ENCODE data around the gene ALPP.
"Not testable (repeated sequence)": the region's sequence is repeated elsewhere in the genome, so short reads cannot be mapped to it uniquely, and the experiment has no call there.

The ALPP gene

DNA sequence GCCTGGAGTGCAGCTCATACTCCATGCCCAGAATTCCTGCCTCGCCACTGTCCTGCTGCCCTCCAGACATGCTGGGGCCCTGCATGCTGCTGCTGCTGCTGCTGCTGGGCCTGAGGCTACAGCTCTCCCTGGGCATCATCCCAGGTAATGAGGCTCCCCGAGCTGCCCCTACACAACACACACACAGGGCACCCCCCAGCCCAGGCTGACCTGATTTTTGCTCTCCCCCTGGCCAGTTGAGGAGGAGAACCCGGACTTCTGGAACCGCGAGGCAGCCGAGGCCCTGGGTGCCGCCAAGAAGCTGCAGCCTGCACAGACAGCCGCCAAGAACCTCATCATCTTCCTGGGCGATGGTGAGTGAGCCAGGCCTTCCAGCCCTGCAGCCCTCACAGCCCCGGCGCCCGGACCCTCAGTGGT, at the start of gene ALPP:
TSS of gene ALPP (plus strand) at position 17 of the 417 bp plus-strand sequence. CDS start at position 69, 52 bp downstream.
- DNase-seq (ENCODE audit: low spot score), result not testable (repeated sequence)

DNA sequence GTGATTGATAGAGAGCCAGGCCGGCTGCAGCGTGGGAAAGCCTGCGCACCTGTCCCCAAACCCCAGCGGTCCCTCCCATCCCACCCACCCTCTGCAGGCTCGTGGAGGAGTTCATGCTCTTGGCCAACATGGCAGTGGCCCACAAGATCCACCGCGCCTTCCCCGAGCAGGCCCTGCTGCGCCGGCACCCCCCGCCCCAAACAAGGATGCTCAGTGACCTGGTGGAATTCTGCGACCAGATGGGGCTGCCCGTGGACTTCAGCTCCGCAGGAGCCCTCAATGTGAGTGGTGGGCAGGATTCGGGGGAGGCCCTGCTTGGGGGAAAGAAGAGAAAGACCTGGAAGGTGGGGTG, 48.9 kb upstream of the ALPP start:
- no peak for DNase-seq (ENCODE audit: low spot score)

DNA sequence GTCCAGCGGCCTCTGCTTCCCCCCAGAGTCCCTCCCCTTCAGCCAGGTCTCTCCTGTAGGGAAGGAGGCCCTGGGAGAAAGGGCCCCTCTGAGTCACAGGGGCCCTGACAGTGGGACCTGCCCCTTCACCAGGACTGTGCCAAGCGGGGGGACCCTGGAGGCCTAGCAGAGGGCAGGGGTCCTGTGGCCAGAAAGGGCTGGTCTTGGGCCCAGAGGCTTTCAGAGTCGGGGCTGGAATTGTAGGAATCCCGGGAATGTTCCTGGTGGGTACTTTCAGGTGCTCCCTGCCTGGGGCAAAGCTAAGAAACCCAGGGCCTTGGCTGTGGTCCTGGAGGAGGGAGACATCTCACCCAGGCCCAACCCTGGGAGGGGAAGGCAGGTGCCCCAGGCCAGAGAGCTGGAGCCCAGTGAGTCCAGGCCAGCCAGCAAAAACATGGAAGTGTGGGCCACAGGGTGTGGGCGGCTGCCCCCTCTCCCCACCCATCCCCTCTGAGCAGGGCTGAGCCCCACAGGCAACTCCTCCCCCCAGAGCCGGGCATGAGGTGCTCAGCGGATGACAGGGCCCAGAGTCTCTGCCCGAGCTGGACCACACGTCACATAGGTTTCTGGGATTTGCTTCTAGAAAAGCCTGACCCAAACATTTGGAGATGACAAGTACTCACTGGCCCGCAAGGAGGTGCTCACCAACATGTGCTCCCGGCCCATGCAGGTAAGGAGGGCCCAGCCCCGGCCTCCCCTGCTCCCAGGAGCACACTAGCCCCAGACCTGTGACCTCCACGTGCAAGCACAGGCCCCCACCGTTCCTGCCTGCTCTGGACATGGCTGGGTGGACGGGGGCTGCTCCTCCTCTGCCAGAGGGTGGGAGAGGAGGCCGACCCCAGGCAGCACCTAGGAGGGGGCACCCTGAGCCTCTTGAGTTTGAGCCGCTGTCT, 48.2 kb upstream of the ALPP start:
- DNase-seq (ENCODE audit: low spot score), result no peak

DNA sequence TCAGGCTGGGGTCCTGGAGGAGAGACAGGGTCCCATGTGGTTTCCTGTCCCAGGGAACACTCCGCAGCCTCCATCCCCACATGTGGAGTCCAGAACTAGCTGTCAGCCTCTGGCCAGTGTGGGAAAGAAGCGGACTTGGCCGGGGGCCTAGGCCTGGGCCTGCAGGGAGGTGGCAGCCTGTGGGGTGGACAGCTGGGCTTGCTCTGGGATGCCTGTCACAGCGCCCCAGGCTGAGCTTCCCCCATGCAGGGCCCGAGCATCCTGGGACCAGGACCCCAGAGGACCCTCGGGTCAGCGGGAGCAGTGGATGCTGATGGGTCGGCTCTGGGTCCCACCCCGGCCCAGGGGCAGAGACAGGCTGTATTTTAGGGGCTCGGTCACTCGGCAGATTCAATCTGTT, 47.5 kb upstream of the ALPP start:
- DNase-seq (ENCODE audit: low spot score), result not testable (repeated sequence)

DNA sequence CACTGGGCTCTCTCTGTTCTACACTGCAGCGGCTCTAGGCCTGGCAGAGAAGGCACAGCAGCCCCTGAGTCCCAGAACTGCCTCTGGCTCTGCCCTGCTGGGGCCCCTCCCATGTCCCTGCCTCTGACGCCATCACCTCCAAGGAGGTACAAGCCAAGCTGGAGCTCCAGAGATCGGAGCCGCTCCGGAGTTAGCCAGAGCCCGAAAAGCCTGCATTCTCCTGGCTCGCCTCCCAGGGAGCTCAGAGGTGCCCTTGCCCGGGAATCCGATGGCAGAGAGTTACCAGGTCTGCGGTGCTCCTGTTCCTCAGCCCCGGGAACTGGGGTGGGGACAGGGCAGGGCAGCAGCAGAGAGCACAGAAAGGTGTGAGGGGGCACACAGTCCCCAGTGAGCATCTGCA, 46.9 kb upstream of the ALPP start:
- DNase-seq (ENCODE audit: low spot score), result not testable (repeated sequence)

DNA sequence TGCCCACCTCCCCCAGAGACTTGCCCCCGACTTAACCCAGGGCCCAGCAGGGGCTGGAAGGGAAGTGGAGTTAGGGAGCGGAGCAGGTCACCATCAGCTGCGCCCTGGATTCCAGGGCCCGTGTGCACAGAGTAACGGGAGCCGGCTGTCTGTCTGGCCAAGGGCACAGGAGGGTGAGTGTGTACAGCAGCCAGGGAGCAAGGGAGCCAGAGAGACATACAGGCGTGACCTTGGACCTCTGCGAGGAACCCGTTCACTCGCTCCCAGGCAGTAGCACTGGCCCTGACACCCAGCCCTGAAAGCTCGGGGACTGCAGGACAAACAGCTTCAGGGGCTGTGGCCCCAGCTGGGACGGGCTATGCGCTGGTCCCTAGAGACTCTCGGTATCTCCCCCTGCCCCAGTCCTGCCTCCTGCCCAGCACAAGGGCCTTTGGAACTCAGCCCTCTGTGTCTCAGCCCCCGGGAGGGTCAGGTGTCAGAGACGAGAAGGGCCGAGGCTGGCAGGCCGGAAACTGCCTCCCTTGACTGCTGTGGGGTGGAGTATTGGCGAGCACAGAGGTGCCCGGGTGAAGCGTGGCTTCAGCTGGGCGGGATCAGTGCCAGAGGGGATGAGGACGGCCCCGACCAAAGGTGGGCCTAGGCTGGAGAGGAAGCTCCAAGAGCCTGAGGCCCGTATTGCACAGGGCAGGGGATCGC, 46.2 kb upstream of the ALPP start:
- not testable (repeated sequence) for DNase-seq (ENCODE audit: low spot score)

DNA sequence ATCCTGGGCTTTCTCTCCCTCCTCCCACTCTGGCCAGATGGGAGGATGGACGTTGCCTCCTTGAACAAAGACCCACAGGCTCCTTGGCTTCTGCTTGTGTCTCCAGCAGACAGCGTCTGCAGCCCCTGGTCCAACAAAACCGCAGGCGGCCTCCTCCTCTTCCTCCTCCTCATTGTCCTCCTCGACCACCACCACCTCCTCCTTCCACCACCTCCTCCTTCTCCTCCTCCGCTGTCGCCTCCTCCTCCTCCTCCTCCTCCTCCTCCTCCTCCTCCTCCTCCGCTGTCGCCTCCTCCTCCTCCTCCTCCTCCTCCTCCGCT, 45.7 kb upstream of the ALPP start:
- no peak for DNase-seq (ENCODE audit: low spot score)

DNA sequence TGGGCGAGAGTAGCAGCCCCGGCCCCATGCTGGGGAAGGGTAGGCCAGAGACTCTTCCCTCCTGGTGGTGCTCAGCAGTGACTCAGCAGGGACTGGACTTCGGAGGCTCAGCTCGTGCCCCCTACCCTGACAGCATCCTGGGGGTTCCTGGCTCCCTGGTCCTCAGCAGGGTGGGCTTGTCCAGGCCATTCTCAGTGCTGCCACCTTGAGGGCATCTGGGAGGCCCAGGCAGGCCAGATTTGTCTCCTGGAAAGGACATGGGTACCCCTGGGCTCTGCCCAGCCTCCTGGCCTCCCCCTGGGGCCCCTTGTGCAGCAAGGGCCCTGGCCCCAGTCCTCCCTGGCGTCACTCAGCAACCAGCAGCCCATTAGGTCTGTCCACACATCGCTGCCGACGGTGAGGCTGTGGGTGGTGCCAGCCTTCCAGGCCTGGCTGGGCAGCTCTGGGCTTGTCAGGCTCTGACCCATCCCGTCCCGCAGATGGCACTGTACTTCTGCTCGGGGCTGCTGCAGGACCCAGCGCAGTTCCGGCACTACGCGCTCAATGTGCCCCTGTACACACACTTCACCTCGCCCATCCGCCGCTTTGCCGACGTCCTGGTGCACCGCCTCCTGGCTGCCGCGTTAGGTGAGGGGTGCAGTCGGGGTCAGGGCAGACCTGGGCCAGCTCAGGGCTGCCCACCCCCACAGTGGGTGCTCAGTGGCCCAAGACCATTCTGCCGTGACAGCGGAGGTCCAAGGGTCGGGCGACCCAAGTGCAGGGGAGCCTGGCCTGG, 45.0 kb upstream of the ALPP start:
- no peak for DNase-seq (ENCODE audit: low spot score)

DNA sequence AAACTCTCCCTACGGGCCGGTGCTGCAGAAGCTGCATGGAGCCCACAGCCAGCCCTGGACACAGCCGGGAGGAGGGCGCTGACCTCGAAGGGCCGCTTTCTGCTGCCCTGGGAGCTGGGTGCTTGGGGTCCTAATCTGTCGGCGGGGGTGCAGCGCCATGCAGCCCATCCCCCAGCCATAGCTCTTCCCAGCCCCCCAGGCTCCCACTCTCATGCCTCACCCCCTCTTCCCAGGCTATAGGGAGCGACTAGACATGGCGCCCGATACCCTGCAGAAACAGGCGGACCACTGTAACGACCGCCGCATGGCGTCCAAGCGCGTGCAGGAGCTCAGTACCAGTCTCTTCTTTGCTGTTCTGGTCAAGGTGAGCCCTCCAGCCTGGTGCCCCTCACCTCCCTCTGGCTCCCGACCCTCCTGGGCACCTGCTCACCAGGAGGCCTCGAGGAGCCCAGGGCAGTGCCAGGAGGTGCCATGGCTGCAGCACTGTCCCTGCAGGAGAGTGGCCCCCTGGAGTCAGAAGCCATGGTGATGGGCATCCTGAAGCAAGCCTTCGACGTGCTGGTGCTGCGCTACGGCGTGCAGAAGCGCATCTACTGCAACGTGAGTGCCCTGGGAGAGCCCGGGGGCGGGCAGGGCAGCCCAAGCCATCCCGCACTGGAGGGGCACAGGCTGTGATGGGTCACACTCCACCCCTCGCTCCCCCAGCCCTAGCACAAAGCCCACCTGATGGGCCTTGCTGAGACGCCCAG, 44.2 kb upstream of the ALPP start:
- DNase-seq (ENCODE audit: low spot score), result not testable (repeated sequence)

DNA sequence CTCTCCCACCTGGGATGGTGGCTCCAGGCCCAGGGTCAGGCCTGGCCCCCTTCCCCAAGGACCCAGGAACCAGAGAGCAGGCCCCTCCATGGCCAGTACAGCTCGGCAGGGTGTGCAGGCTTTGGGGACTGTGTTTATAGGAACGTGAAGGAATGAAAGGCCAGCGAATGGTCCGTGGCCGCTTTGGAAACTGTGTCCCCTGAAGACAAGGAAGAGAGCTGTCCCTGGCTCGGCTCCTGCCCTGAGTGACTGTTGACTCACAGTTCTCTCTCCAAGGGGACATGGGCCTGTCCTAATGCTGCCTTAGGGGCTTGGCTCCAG, 43.7 kb upstream of the ALPP start:
- DNase-seq (ENCODE audit: low spot score), result not testable (repeated sequence)

DNA sequence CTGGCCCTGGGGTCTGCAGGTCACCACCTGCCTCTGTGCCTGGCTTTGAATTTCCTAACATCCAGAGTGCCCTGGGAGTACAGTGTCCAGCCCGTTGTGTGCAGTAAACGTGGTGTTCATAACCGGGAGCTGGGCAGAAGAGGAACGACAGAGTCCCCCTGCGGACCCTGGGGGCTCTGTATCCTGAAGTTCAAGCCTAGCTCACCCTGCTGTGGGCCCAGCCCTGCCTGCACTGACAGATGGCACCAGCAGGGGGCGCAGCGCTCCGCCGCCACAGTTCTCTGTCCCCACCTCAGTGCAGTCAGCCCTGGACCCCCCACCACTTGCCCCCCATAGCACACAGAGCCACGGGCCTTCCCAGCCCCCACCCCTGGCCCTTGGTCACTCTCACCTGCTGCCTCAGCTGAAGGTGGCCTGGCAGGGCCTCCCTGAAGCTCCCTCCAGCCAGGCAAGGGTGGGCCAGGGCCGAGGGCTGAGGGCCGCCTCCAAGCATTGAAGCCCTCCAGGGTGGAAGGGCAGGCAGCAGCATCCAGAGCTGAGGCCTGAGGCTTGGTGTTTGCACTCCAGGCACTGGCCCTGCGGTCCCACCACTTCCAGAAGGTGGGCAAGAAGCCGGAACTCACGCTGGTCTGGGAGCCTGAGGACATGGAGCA, 43.2 kb upstream of the ALPP start:
- not testable (repeated sequence) for DNase-seq (ENCODE audit: low spot score)

DNA sequence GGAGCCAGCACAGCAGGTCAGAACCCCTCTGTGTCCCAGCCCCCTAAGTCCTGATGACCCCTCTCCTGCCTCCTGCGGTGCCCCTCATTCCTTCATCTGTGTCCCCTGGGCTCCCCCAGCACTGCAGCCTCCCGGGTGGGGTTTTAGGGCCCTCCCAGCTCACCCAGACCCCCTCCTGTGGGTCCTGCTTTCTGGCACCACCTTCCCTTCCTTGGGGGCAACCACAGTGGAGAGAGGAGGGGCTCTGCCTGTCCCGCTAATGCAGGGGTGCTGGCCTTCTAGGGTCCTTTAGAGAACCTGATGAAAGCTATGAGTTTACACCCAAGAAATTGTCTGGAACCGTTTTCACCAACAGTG, 42.7 kb upstream of the ALPP start:
- no peak for DNase-seq (ENCODE audit: low spot score)

DNA sequence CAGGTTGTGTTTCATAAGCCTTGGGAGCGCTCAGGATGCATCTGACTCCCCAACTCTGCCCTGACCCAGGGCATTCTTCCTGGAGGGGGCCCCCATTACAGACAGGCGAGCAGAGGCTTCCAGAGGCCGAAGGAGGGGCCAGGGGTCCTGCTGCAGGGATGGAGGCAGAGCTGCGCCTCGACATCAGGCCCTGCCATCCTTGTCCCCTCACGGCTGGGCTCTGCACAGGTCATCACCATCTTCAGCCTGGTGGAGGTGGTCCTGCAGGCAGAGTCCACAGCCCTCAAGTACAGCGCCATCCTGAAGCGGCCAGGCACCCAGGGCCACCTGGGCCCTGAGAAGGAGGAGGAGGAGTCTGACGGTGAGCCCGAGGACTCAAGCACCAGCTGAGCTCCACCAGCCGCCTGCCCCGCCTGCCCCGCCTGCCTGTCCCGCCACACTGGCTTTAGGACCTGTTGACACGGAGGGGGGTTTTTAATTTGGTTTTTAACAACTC, 42.3 kb upstream of the ALPP start:
- DNase-seq (ENCODE audit: low spot score), result no peak

DNA sequence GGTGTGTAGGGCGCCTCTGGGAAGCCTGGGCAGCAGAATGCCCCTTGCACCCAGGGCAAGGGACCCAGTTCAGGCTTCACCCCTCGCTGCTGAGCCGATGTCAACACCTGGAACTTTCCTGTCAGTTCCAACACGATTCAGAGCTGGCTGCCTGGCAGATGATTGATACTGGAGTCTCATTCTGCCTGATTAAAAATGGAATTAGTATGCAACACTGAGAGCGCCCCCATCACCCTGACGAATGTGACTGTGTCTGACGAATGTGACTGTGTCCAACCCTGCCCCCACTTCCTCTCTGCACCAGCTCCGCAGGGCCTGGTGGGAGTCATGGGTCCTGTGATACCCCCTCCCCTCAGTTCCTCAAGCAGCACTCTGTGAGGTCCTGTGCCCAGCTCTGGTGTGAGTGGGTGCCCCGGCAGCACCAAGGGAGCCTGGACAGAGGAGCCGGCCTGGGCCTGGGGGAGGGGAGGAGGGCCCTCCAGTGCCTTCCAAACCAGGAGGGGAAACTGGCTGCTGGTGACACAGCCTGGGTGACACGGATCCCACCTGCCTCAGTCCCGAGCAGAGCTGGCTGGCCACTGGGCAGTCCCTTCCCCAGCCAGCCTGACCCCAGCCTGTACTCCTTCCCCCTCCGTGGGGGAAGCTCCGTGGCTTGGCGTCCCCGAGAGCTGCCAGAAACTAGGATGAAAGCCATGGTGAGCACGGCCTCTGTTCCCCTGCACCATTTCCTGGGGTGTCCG, 41.4 kb upstream of the ALPP start:
- no peak for DNase-seq (ENCODE audit: low spot score)

DNA sequence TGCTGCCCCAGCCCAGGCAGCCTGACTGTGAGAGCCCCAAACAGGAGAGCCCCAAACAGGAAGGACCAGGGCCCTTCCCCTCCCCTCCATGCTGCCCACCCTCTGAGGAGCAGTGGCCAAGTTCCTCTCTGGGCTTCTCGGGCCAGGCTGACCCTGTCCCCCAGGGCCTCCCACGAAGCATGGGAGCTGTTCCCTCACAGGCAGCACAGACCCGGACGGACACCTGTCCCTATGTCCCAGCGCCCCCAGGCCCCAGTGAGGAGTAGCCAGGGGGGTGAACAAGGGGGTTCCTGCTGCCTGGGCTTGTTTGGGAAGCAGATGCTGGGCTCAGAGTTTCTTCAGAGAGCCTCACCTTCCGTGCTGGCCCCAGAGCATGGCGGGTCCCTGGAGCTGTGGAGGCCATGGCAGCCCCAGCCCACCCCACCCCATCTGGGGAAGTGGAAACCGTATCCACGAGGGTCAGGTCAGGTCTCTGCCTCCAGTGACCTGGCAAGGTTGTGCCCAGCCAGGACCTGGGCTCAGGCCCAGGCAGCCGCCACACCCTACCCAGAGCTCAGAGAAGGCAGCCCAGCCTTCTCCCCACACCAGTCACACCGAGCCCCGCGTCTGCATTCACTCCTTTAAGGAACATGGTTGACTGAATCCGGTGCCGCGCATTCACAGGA, 40.3 kb upstream of the ALPP start:
- DNase-seq (ENCODE audit: low spot score), result not testable (repeated sequence)

DNA sequence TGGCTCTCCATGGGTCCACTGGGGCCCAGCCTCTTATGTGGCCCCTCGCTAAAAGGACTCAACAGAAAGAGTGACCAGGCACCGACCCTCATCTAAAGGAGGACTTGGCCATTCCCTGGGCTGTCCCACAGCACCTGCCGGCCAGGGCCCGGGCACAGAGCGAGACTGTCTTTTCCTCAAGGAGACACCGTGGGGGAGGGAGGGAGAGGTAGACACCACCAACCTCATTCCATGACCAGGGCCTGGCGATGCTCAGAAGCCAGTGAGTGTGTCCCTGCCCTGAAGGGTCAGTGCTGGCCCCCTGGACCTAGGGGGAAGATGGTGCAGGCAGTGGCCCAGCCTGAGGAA, 39.8 kb upstream of the ALPP start:
- DNase-seq (ENCODE audit: low spot score), result no peak

DNA sequence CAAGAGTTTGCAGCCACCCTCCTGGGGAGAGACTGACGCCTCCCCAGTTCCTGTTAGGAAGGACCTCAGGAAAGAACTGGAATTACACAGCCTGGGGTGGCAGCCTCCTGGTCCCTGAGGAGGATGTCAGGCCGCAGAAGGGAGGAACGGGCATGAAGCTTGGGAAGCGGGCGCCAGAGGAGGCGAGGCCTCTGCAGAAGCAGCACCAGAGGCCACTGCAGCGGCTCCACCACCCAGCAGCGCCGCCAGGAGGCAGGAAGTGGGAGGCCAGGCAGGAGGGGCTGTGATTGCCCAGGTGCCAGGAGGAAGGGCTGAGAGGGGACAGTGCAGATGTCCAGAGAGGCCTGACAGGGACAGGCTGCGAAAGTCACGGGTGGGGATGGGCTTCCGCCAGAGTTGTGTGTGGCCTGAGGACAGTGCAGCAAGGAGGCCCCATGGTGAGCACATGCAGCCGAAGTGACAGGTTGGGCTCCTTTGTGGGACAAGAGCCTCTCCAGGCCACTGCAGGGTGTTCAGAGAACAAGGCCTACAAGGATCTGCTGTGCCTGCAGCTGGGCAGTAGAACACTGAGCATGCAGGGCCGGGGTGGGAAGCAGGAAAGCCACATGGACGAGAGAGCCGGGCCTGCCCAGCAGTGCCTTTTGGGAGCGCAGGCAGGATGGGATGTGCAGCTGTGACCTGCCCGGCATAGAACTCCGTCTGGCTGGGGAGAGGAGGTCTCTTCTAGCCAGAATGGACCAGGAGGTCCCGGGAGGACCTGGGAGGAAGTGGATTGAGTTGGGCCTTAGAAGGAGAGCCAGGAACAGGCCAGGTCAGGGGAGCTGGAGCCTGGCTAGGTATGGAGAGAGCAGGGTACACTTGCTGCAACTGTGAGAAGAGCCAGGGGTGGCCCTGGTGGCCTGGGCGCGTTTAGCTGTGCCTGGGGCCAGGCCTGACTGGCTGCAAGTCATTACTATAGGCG, 39.1 kb upstream of the ALPP start:
- no peak for DNase-seq (ENCODE audit: low spot score)

DNA sequence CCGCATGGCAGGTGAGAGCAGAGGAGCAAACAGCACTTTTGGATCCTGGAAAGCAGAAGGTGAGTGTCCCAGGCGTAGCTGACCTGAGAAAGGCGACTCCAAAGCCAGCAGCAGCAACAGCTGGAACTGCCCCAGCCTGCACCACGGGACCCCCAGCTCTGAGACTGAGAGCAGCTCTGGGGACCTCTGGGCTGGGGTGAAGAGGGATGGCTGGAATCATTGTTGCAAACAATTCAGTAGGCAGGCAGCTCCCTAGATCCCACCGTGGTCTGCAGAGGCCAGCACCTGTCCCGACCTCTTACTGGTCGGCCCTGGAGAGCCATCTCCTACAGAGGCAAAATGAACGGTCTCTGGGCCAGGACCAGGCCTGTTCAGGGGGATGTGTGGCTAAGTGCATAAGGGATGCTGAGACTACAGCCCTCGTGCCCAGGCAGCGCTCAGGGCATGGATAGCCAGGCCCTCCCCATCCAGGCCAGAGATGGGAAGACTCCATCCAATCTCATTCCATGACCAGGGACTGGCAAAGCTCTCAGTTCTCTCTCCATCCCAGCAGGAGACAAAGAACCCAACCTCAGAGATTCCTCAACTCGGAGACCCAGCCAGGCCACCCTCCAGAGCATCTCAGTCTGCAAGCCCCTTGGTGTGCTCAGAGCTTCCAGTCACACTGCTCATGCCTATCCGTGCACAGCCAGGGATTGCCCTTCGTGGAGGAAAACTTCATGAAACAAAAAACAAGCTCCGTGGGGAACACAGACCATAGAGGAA, 38.2 kb upstream of the ALPP start:
- DNase-seq (ENCODE audit: low spot score), result no peak

All from AG08395 (cell line).